Right lobe of liver (tissue), 4 donors: ENCODE data around the gene GDPD4.

Experiments used
- POLR2A ChIP-seq: fragments of 450-650 bp; IDR thresholded peaks from one replicate; pipeline ENCODE4 v1.6.1; 2017; ENCODE audit warnings: antibody characterized with exemption, mild to moderate bottlenecking
- TF ChIP-seq, protein P1 (sequence below), 4 donors: fragments of 200-600 bp in 3 of 4; fragments of 450-650 bp in 1 of 4; IDR thresholded peaks; one replicate each; pipeline versions ENCODE4 v1.5.1 to v1.8.0; 2016 to 2022; ENCODE audit warnings: antibody characterized with exemption in 4 of 4, mild to moderate bottlenecking in 2 of 4
- donor health status: DM: no; HTN: no; CAD: no.
- donor health status: DM: no; HTN: no; CAD: no.
- donor health status: DM: no; HTN: yes; CAD: no.

DNA sequence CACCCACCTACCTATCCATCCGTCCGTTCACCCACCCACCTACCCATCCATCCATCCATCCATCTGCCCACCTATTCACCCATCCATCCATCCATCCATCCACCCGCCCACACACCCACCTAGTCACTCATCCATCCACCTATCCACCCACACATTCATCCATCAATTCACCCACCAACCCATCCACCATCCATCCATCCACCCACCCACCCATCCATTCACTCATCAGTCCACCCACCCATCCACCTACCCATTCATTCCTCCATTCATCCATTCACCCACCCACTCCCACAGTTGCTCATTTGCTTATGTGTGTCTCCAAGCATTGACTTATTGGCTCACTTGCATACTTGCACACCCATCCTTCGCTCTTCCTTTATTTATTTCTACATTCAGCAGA lies 123.3 kb downstream of the GDPD4 start:
- TF ChIP-seq, protein P1, sequence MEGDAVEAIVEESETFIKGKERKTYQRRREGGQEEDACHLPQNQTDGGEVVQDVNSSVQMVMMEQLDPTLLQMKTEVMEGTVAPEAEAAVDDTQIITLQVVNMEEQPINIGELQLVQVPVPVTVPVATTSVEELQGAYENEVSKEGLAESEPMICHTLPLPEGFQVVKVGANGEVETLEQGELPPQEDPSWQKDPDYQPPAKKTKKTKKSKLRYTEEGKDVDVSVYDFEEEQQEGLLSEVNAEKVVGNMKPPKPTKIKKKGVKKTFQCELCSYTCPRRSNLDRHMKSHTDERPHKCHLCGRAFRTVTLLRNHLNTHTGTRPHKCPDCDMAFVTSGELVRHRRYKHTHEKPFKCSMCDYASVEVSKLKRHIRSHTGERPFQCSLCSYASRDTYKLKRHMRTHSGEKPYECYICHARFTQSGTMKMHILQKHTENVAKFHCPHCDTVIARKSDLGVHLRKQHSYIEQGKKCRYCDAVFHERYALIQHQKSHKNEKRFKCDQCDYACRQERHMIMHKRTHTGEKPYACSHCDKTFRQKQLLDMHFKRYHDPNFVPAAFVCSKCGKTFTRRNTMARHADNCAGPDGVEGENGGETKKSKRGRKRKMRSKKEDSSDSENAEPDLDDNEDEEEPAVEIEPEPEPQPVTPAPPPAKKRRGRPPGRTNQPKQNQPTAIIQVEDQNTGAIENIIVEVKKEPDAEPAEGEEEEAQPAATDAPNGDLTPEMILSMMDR (IDR thresholded peaks at IDR 0.05): no peak
- no peak for TF ChIP-seq POLR2A
